Measurements from ENCODE around the gene LRRN2.
"Not testable (repeated sequence)": the region's sequence is repeated elsewhere in the genome, so short reads cannot be mapped to it uniquely, and the experiment has no call there.

The LRRN2 gene

GRCh38 chr1:204685236-204686006 lies at the start of gene LRRN2:
Gene LRRN2, minus strand, starts transcription at chr1:204685738. Its CDS starts 65,746 bp downstream, at chr1:204619992.
- no peak for DNase-seq (ENCODE audit: low read depth in 2 of 2)

DNA sequence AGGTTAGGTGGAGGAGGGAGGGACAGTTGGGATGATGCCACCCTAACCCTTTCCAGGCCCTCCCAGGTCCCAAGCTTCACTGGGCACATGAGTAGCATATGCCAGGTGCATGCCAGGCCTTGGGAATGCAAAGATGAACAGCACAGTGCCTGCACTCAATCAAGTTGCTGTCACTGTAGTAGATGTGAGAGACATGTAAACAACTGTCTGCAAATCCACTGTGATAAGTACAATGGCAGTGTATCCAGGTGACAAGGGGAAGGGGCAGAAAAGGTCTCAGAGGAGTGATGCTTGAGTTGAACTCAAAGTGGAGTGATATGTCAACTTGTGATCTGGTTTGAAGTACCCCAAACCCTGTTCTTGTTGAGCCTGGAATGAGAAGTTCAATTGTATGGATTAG lies 49.5 kb upstream of the LRRN2 start:
- no peak for DNase-seq (ENCODE audit: low read depth in 2 of 2)

- no peak for DNase-seq (ENCODE audit: low read depth in 2 of 2)
These were observed 48.5 kb upstream of the LRRN2 start for GRCh38 chr1:204733869-204734596.

- no peak for DNase-seq (ENCODE audit: low read depth in 2 of 2)
These were observed 47.8 kb upstream of the LRRN2 start for GRCh38 chr1:204733289-204733688.

- no peak for DNase-seq (ENCODE audit: low read depth in 2 of 2)
These were observed 46.5 kb upstream of the LRRN2 start for GRCh38 chr1:204731985-204732575.

DNA sequence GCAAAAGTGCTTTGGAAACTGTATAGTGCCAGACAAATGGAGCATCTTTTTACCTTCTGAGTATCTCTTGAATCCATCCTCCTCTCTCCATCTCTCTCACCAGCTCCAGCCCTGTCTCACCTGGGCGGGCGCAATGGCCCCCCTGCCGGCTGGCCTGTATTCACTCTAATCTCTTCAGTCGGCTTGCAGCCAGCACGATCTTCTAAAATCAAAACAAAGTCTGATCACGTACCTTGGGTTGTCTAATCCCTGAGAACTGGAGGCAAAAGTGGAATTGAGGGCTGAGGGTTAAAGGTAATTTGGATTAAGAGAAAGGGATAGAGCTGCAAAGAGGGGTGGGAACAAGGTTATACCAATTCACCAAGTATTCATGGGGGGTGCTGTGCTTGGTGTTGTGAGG lies 46.0 kb upstream of the LRRN2 start:
- no peak for DNase-seq (ENCODE audit: low read depth in 2 of 2)

DNA sequence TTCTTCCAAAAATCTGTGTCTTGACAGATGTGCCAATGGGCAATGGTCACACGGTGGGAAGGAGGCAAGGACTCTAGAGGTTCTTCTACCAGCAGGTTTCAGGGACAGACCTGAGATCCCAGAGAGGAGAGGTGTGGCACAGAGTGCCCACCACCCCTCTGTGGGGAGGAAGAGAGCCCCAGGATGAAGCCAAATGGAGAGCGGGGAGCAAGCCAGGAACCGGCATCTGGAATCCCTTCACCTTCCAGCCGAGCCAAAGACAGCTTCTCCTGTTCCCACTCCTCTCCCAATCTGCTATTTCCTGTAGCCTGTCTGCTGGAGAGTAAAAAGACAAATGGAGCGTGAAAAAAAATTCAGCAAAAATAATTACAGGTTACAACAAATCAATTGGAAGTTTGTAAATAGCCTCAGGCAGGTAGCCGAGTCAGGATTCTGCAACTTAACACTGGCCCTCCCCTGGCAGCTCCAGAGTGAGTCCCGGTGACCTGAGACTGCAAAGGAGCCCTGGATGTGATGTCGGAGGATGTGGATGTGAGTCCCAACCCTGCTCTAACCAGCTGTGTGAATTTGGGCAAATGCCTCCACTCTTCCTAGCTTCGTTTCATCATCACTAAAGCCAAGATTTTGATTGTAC lies 45.4 kb upstream of the LRRN2 start:
- DNase-seq (ENCODE audit: low read depth in 2 of 2), result no peak

DNA sequence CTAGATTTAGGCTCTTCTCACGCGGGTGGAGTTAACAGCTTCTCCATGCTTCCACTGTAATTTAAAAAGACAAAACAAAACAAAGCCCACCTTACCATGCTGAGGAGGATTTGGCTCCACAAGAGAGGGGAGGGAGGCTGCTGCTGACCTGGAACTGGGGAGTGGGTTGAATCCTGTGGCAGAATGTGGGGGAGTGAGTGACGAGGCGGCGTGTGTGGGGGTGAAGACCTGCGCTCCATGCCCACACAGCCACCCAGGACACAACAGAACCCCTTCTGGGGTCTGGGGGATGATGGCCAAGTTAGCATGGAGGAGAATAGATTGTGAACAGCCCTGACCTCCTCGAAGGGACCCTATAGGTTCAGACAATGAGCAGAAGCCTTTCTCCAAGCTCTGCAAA lies 44.0 kb upstream of the LRRN2 start:
- DNase-seq (ENCODE audit: low read depth in 2 of 2), result no peak

DNA sequence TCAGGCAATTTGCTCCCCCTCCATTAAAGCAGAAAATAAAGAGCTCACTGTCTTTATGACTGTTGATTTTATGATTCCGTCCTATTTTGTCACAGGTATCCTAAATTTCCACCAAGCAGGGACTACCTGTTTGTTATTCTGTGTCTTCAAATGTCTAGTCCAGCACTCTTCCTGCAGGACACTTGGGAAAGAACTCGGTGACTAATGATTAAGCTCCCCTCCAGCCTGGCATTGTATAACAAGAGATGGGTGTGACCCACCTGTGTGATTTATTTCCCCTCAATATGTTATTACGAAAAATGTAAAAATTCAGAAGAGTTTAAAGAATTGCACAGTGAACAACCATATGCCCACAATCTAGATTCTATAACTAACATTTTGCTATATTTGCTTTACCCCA lies 42.9 kb upstream of the LRRN2 start:
- no peak for DNase-seq (ENCODE audit: low read depth in 2 of 2)

- no peak for DNase-seq (ENCODE audit: low read depth in 2 of 2)
These were observed 42.5 kb upstream of the LRRN2 start for GRCh38 chr1:204728045-204728444.

DNA sequence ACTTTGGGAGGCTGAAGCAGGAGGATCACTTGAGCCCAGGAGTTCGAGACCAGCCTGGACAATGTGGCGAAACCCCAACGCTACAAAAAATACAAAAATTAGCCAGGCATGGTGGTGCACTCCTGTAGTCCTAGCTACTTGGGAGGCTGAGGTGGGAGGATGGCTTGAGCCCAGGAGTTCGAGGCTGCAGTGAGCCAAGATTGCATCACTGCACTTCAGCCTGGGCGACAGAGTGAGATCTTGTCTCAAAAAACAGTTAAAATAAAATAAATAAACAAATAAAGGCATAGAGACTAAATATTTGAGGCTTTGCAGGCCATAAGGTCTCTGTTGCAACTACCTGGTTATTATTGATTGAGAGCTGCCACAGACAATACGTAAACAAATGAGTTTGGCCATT lies 41.9 kb upstream of the LRRN2 start:
- DNase-seq (ENCODE audit: low read depth in 2 of 2), result not testable (repeated sequence)

DNA sequence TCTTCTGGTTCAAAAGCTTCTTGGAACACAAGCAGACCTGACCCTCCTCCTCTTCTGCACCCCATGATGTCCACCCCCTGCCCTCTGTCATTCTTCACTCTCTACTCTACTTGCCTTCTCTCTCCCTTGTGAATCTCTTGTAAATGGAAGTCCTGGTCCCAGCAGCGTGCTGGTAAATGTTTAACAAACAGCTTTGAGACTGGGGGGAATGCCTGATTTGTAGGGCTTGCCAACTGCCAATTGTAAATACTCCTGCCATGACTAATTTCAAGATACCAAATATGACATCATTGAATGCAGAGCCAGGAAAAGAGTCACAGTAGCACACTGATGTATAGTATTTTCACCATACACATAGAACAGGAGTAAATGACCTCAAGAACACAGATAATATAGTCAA lies 40.9 kb upstream of the LRRN2 start:
- DNase-seq (ENCODE audit: low read depth in 2 of 2), result no peak

DNA sequence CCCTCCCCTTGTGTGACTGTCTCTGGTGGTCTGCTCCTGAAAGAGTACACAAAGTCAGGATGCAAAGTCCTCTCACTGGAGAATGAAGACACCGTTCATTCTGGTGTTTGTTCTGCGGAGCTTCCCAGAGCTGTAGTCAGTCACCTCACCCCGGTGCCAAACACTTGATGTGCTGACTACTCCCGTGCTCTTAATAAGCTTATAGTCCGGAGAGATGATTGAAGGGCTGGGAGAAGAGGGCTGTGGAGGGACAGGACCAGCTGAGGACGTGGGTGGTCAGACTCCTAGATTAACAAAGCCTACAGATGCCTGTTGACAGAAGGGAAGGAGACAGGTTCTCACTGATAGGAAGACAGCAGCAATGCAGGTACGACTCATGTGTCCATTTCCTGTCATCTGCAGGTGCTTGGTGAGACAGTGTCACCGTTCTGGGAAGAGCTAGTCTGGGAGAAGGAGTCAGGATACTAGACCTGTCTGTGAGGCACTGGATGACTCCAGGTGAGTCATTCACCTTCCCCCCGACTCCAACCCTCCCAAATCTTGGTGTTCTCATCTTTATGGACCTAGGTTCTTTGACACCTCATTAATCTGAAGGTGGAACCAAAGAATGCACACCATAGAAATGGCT lies 40.4 kb upstream of the LRRN2 start:
- DNase-seq (ENCODE audit: low read depth in 2 of 2), result no peak

- DNase-seq (ENCODE audit: low read depth in 2 of 2), result no peak
These were observed 37.7 kb upstream of the LRRN2 start for GRCh38 chr1:204723131-204723787.

- no peak for DNase-seq (ENCODE audit: low read depth in 2 of 2)
These were observed 36.0 kb upstream of the LRRN2 start for GRCh38 chr1:204721373-204722055.

DNA sequence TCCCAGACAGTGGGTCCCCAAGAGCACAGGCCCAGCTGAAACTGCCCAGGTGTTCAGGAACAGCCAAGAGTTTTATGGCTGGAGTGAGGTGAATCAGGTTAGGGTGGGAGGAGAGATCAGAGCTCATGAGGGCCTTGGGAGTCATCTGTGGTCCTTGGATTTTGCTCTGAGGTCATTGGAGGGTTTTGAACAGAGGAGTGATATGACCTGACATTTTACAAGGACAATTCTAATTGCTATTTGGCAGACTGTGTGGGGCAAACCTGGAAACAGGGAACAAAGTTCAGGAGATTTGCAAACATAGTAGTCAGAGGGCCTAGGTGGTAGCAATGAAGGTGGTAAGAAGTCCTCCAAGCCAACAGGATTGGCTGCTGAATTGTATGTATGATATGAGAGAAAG lies 31.1 kb upstream of the LRRN2 start:
- no peak for DNase-seq (ENCODE audit: low read depth in 2 of 2)

- DNase-seq (ENCODE audit: low read depth in 2 of 2), result no peak
These were observed 29.4 kb upstream of the LRRN2 start for GRCh38 chr1:204714861-204715511.

DNA sequence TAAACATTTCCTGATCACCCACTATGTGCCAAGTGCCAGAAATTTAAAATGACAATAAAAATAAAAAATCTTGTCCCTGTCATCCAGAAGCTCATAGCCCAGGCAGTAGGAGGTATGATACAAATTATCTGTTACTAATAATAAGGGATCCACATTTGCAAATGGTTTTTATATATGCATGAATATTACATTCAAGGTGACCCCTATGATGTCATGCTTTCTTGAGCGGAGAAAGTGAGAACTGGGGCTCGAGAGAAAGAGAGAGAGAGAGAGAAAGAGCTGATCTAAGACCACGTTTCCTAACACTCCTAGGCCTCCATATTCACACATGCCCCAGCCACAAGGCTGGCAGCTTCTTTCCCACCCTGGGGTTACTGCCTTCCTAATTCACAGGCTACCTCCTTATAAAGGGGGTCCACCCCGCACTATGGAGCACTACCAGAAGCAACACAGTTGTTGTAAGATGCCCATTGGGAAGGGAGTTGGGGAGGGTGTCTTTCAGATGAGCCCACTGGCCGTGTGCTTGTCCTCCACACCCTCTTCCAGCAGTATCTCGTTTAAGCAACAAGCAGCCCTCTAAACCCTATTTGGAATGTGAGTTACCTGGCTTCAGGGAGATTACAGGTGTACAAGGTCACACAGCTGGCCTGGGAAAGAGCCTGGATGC lies 28.8 kb upstream of the LRRN2 start:
- no peak for DNase-seq (ENCODE audit: low read depth in 2 of 2)

- DNase-seq (ENCODE audit: low read depth in 2 of 2), result no peak
These were observed 28.0 kb upstream of the LRRN2 start for GRCh38 chr1:204713541-204713940.
